Hypothalamus (tissue), 51 donors: ENCODE measurements around the gene TFDP1.
"Not testable (repeated sequence)": the region's sequence is repeated elsewhere in the genome, so short reads cannot be mapped to it uniquely, and the experiment has no call there.

Source experiments
- DNase-seq, 51 donors: peaks; one replicate each; lab custom pipeline; 2025; lab: John Stamatoyannopoulos, UW

The TFDP1 gene

DNA sequence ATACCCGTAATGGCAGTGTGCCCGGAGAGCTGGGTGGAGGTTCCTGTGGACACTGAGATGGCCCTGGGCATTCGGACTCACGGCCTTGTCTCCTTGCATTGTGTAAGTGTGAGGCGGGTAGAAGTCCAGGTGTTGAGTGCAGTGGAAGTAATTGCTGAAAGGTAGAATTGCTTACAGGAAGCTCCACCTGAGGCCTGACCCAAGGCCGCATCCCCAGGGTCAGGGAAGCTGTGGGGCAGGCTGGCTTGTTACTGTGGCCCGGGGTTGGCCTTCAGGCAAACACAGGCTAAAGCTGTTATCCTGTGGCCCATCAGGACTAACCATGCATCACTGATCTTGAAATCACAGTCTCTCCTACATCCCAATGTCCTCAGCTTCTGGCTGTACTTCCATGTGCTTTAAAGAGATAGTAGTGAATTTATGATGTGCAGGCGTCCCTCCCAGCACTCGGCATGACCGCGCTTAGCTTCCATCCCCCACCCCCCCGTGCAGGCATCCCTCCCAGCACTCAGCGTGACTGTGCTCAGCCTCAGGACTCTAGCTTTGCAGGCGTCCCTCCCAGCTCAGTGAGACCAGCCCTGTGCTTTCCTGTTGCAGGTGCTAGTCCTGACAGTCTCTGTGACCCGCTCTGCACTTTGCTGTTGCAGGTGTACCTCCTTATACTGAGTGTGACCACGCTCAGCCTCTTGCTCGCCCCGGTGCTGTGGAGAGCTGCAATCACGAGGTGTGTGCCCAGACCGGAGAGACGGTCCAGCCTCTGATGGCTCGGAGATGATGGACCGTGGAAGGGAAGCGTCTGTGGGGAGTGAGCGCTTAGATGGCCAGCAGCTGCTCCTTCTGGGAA, 35.6 kb upstream of the TFDP1 start:
- DNase-seq, result peak in 1 of 51 donors; percentile 14

DNA sequence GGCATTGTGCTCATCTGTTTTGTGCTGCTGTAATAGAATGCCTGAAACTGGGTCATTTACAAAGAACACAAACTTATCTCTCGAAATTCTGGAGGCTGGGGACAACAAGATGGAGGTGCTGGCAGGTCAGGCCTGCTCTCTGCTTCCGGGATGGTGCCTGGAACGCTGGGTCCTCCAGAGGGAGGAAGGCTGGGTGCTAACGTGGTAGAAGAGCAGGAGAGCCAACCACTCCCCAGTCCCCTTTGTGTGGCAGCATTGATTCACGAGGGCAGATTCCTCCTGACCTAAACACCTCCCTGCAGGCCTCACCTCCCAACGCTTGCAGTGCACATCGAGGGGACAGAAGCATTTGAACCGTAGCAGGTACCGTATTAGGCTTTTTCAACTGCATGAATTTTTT, 34.1 kb upstream of the TFDP1 start:
- DNase-seq, result no peak

DNA sequence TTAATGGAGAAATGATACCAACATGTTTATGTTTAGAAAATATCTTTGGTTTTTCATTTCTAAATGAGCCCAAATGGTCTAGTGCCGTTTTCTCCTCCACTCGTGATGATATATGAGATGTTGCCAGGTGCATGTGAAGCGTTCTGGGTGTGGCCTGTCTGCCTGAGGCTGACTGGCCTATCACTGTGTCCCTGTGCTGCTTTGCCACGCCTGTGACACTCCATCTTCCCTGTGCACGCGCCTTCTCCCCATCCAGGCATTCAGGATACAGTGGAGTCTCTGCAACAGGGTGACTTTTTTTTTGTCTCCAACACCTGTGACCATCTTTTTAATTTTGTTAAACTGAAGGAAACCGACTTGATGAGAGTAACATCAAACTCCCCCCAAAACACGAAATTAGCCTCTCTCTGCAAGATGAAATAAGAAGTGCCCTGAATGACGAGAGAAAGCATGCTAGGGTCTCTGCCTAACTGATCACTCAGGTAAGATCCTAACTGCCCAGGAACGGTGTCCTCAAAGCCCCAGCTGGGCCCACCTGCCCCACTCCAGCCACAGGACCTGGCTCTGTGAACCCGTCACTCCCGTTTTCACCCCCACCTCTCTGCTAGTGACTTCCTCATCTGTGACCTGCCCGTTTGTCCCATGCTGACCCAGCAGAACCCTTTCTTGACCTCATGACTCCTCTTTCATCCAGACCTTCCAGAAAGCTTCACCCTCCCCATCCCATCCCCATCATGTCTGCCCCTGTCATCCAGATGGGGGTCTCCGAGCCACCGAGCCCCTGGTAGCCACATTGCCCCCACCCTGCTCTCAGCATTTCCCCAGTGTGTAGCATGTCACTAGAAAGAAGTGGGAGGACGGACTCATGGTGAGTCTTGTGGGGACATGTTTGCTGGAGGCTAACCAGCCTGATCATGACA, 33.2 kb upstream of the TFDP1 start:
- DNase-seq, result no peak

DNA sequence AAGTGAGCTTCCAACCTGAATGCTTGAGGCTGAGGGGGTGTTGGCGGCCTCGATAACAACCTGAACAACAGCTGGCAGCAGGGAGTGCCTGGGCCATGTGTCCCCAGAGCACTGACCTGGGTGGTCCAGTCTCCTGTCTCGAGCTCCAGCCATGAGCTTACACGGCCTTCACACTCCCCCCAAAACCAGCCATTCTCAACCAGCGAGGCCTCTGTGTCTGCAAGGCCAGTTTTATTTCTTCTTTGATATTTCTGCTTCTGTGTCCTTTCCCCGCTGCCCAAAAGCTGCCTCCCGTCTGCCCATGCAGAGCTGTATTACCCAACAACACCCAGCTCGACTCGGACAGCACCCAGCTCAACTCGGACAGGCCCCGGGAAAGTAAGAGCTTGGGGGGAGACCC, 32.5 kb upstream of the TFDP1 start:
- no peak for DNase-seq

DNA sequence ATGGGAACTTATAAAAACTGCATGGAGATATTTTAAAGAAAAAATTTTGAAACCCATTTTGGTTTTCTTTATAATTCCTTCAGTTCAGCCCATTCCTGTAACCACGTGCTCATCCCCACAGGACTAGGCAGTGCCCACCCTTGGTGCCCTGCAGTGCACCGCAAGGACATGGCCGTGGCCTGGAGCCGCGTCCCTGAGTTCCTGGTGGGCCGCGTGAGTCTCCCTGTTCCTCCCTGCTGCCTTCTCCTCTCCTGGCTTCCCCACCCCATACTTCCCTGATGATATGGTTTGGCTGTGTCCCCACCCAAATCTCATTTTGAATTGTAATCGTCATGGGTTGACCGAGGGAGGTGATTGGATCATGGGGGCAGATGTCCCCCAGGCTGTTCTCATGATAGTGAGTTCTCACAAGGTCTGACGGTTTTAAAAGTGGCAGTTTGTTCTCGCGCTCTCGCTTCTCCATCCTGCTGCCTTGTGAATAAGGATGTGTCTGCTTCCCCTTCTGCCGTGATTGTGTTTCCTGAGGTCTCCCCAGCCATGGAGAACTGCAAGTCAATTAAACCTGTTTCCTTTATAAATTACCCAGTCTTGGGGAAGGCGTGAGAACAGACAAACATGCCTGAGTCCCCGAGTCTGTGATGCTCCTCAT, 31.6 kb upstream of the TFDP1 start:
- no peak for DNase-seq

DNA sequence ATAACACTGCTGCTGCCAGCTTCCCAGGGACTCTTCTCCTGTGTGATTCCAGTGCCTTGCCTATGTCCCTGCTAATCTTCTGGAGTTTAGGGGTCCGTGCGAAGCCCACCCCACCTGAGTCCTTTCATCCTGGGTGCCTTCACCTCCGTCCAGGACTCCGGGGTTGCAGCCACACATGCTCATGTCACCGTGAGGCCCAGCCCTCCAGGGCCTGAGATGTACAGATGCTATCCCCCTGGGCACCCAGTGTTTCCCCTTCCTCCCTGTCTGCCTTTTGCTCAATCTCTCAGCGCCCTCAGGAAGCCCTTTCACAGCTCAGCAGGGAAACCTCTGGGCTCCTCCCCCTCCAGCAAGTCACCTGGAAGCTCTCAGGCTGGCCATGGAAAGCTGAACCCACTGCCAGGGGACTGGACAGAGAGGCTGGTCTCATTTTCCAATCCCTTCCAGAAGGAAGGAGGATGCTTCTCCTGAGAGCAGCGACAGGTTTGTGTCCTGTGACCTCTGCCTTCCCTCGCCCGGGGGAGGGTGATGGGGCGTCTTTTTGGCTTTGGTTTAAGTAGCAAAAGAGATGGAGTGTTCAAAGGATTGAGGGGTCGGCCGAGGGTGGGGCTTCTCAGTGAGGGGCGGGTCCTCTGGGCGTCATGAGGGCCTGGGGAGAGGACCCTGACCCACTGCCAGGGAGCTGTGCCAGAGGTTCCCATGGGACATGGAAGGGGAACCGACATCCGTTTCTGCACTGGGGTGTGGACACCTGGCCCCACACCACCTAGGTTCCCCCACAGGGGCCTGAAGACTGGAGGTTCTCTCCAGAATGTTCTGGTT, 30.8 kb upstream of the TFDP1 start:
- DNase-seq, result no peak

DNA sequence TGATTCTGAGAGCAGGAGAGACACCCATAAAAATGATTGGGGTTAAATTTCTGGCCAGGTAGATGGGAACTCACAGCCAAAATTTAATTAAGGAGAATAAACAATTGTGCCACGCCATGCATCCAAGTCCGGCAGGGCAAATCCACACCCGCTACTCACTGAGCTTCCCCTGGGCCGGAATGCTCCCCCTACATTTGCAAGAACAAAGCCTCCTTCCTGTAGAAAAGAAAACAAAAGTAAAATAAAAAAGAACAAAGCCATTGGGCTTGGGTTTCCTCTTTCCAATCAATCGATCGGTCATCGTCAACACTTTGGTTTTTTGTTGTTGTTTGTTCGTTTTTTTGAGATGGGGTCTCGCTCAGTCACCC, 30.2 kb upstream of the TFDP1 start:
- no peak for DNase-seq

DNA sequence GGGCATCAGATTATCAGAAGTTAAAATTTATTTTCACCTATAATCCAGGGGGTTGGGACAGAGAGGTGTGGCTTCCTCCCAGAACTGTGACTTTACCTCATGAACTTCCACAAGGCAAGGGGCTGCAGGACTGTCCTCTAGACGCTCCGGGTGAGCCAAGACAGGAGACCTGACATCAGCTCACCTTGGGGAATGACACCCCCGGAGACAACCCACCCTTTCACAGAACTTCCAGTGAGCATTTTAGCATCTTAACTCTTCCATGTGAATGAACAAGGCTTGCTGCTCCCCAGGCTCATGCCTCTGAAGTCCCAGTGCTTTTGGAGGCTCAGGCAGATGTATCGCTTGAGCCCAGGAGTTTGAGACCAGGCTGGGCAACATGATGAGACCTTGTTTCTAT, 29.4 kb upstream of the TFDP1 start:
- DNase-seq, result no peak

DNA sequence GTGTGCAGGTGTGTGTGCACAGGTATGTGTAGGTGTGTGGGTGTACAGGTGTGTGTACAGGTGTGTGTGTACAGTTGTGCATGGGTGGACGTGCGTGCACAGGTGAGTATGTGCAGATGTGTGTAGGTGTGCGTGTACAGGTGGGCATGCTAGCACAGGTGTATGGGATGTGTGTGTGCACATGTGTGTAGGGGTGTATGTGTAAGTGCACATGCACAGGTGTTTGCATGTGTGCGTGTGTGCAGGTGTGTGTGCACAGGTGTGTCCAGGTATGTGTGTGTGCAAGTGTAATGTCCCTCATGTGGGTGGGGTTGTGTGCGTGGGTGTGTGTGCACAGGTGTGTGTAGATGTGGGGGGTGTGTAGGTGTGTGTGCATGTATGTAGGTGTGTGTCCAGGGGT, 27.5 kb upstream of the TFDP1 start:
- DNase-seq, result no peak

DNA sequence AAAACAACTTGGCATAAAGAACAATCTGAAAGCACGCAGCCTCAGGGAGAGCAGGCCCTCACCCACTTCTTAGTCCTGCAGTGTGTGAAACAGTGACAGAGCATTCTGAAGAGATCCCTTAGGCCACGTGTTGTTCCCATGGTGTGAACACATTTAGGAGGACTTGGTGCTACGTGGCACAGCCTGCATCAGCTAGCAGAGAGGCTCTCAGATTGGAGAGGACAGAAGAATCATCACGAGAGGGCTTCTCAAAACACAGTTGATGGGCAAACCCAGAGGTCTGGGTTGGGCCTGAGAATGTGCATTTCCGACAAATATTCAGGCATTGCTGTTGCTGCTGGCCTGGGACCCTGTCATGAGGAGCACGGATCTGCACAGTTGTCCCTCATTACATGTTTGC, 26.1 kb upstream of the TFDP1 start:
- DNase-seq, result no peak

DNA sequence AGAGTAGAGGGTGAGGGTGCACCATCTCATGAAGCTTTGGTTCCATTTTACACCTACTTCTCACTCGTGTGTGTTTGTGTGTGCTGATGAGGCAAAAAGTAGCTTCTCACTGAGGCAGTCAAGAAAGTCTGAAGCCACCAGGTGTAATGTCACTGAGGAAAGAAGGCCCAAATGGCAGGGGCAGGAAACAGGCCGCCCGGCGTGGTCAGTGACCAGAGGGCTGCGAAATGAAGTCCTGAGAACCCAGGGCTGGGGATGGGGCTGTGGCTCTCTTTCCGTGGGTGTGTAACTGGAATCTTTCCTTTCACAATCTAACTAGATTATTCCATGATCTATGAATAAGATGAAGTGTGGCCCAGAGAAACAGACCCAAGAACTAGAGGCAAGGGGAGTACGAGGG, 25.5 kb upstream of the TFDP1 start:
- no peak for DNase-seq

DNA sequence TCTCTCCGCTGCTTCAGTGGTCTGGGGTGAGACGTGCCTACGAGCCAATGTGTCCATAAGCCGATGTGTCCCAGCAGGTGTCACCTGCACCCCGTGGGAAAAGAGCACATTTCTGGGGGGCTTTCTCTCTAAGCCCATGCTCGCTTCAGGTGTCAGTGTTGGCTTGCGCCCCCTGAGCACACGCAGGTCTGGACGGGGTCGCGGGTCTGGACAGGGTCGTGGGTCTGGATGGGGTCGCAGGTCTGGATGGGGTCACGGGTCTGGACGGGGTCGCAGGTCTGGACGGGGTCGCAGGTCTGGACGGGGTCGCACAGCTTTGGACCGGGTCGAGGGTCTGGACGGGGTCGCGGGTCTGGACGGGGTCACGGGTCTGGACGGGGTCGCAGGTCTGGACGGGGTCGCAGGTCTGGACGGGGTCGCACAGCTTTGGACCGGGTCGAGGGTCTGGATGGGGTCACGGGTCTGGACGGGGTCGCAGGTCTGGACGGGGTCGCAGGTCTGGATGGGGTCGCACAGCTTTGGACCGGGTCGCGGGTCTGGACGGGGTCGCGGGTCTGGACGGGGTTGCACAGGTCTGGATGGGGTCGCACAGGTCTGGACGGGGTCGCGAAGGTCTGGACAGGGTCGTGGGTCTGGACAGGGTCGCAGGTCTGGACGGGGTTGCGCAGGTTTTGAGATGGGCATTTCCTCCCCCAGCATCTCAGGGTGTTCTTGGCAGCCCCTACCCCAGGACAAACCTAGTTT, 24.5 kb upstream of the TFDP1 start:
- no peak for DNase-seq

DNA sequence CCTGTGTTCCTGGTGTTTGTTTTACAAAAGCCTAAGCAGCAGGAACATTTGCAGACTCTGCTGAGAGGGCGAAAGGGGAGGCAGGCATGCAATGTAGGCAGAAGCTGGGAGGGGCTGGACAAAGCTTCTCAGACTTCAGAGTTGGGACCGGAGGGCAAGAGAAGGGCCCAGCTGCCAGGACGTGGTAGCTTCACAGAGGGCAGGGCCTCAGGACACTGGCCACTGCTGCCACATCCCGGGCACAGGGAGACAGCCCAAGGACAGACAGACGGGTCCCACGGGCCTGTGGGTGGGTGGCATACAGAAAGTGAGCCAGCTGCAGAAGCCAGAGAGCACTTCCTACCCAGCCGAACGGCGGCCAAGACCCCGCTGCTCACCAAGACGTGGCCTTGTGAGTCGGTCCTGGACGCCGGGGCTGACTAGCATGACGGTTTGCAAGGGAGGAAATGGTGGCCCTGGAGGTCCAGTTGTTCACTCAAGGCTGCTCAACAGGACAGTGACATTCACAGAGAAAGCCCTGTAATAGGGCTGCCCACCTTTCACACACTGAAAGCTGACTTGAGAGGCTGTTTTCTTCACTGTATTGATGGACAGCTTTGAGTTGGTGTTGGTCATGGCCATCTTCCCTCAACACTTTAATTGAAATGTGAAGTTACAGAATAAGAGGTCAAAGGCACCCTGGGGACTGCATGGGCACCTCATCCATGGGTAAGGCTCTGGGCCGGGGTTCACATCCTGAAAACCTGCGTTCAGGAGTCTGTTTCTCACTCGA, 23.7 kb upstream of the TFDP1 start:
- no peak for DNase-seq

DNA sequence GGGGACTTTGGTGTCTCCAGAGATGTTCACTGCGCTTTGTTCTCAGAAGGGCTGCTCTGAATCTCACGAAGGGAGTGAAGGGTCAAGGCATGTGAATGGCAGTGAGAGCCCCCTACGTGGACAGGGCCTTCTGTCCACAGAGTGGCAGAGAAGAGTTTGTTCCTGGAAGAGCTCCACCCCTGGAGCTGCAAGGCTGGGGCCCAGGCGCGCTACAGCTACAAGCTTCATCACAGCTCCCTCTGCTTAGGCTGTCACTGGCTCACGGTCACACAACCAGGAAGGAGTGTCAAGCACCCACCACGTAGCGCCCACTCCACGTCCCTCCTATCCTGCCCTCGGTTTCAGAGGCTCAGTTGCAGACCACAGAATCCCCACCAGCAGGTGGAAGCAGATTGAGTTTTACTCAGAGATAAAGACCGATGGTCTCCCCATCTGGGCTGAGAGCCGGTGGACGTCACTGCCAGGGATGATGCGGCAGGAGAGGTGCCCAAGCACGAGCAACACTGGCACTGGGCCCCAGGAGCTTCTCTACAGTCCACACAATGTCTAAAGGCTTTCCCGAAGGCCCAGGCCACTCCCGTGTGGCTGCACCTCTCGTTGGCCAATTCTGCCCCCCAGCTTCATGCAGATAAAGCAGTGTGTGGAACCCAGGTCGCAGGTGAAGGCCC, 23.0 kb upstream of the TFDP1 start:
- no peak for DNase-seq

DNA sequence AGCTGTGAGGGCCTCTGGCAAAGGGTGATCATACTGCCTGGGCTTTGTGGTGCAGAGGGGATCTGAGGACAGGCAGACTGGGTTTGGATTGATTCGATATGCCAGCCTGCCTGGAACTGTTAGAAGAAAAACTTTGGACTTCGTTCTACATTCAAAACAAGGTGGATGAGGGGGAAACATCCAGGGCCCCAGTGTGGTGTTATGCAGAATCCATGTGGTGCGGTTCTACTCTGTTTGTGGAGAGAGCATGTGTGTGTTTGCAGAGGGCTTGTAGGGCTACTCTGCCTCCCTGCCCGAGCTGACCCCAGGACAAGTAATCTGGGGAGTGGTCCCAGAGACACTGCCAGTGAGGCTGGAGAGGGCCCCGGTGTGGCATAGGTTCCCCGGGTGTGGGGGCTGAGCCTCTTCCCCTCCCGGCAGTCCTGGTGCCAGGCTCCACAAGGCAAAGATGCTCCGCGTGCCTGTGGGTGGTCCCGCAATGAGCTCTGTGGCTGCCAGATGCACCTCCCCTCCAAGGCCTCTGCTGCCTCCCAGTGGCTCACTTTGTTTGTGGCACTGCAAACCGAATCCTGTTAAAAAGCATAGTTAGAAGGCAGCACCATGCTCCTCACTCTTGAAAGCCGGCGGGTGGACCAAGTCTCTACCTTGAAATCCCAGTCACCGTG, 22.3 kb upstream of the TFDP1 start:
- DNase-seq, result peak in 34 of 51 donors; percentile 14 to 79 (median 46)

DNA sequence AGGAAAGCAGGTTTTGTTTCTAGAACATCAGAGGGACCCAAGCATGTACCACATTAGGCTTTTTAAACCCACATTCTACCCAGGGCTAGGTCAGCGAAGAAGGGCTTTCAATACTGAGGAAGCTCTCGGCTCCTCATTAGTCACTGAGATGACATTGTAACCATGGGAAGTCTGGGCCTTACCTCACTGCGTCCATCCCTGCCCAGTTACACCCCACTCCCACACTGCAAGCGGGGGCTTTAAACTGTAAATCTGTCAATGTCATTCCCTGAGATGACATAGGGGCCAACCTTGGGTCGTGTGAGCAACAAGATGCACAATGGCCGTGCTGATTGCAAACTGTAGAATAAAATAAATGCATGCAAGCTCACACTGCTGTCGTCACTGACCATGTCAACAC, 21.7 kb upstream of the TFDP1 start:
- DNase-seq, result no peak

DNA sequence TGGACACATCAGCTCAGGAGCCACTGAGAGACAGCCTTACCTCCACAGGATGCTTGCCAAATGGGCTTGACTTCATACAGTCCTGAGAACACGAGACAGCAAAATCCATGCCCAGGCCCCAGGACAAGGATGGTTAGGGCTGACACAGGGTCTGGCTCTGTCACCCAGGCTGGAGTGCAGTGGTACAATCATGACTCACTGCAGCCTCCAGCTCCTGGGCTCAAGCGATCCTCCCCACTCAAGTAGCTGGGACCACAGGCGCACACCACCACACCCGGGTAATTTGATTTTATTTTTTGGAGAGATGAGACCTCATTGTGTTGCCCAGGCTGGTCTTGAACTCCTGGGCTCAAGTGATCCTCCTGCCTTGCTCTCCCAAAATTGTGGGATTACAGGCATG, 21.0 kb upstream of the TFDP1 start:
- not testable (repeated sequence) for DNase-seq
